HG03095 (cell line): Measurements from ENCODE around the gene ZNF263.
A peak's percentile ranks its signal among the peaks of the same experiment; 100 is the strongest.

ENCODE experiments used
- ATAC-seq: cut with Tn5 transposase; IDR thresholded peaks from one replicate; pipeline ENCODE4 v1.9.1; 2021; ENCODE audit warnings: moderate library complexity; ENCODE audit not compliant: unreplicated experiment

ZNF263 gene

GRCh38 chr16:3282730-3283542 is at the start of gene ZNF263:
ZNF263 (plus strand) TSS chr16:3283491; CDS start chr16:3283819, 328 bp downstream.
- ATAC-seq, result peak; percentile 76

- no peak for ATAC-seq
Measured at GRCh38 chr16:3234543-3234856, 48.8 kb upstream of the ZNF263 start.

- ATAC-seq, result peak; percentile 89
Measured at GRCh38 chr16:3234857-3235561, 48.3 kb upstream of the ZNF263 start, which contains the start of gene ZNF200. ZNF200 (minus strand) TSS chr16:3235158; CDS start chr16:3233755, 1,403 bp downstream.

- ATAC-seq, result no peak
Measured at GRCh38 chr16:3235856-3236669, 47.2 kb upstream of the ZNF263 start.

GRCh38 chr16:3241761-3242160 is 41.5 kb upstream of the ZNF263 start:
- ATAC-seq, result no peak

GRCh38 chr16:3242709-3243108 is 40.6 kb upstream of the ZNF263 start:
- ATAC-seq, result no peak

GRCh38 chr16:3243882-3244281 is 39.4 kb upstream of the ZNF263 start:
- ATAC-seq, result no peak

GRCh38 chr16:3246002-3246401 is 37.3 kb upstream of the ZNF263 start:
- ATAC-seq, result no peak

- ATAC-seq, result no peak
Measured at GRCh38 chr16:3246876-3247275, 36.4 kb upstream of the ZNF263 start.

GRCh38 chr16:3248596-3248995 is 34.7 kb upstream of the ZNF263 start:
- no peak for ATAC-seq

- ATAC-seq, result no peak
Measured at GRCh38 chr16:3249020-3249419, 34.3 kb upstream of the ZNF263 start.

- ATAC-seq, result no peak
Measured at GRCh38 chr16:3249451-3249850, 33.8 kb upstream of the ZNF263 start.

- no peak for ATAC-seq
Measured at GRCh38 chr16:3252967-3253366, 30.3 kb upstream of the ZNF263 start.

GRCh38 chr16:3254309-3254708 is 29.0 kb upstream of the ZNF263 start:
- ATAC-seq, result no peak

GRCh38 chr16:3256146-3256865 is 27.0 kb upstream of the ZNF263 start, which contains the start of gene MEFV:
MEFV (minus strand) TSS chr16:3256633; CDS start chr16:3256587, 46 bp downstream.
- no peak for ATAC-seq

- no peak for ATAC-seq
Measured at GRCh38 chr16:3256866-3257465, 26.3 kb upstream of the ZNF263 start.

- ATAC-seq, result no peak
Measured at GRCh38 chr16:3259836-3260235, 23.5 kb upstream of the ZNF263 start.

- ATAC-seq, result no peak
Measured at GRCh38 chr16:3262517-3262916, 20.8 kb upstream of the ZNF263 start.

GRCh38 chr16:3264137-3265036 is 18.9 kb upstream of the ZNF263 start:
- ATAC-seq, result peak; percentile 88
